CD4-positive, alpha-beta memory T cell (primary cell): ENCODE measurements around the gene RAB3IP. TPM values are rescaled to one million over a fixed set of nuclear protein-coding genes. Genes with fewer than 3 reads are reported as not detected.

Source experiments
- polyA plus RNA-seq, 2 donors: library from polyadenylated mRNA; unstranded; fragments of 300-500 nt; fragmentation: Illumina TruSeq; gene quantifications; one replicate each; pipeline ENCODE4 v1.2.3, GENCODE V29; 2021
- total RNA-seq, 2 experiments: library from RNA; stranded (reverse); gene quantifications; one replicate each; pipeline ENCODE4 v1.2.3, GENCODE V29; 2021

Gene RAB3IP
- total and polyA plus RNA-seq, 4 experiments from 2014 or later, result 33.1 to 43.8 (median 39.5) TPM

Other genes with a start within 250 kb of the RAB3IP start
- gene CCT2, start 153.4 kb upstream of the RAB3IP start, total RNA-seq, result 100 to 1,000 TPM in 1 of 2 experiments, 10 to 100 TPM in 1; 92.6 to 104 TPM
- 100 to 1,000 TPM; 139 to 146 TPM for gene CCT2, start 153.4 kb upstream of the RAB3IP start, polyA plus RNA-seq
- not detected for gene LRRC10, start 128.0 kb upstream of the RAB3IP start, total RNA-seq
- not detected for gene LRRC10, start 128.0 kb upstream of the RAB3IP start, polyA plus RNA-seq
- not detected for gene BEST3, start 39.6 kb upstream of the RAB3IP start, total RNA-seq
- not detected for gene BEST3, start 39.6 kb upstream of the RAB3IP start, polyA plus RNA-seq
- not detected for gene MYRFL, start 86.4 kb downstream of the RAB3IP start, total RNA-seq
- gene MYRFL, start 86.4 kb downstream of the RAB3IP start, polyA plus RNA-seq, result not detected